MG63 (cell line): ENCODE results near the gene CD300LF. TPM values are rescaled to one million over a fixed set of nuclear protein-coding genes. Genes with fewer than 3 reads are reported as not detected.

Experiments
- DNase-seq: peaks from one replicate; pipeline ENCODE4 v3.0.0-alpha.2; 2020
- H3K27me3 ChIP-seq: fragments of 250-450 bp; sonication (Bioruptor Pico); 2 replicates; pipeline ENCODE4 v1.5.1; 2020; ENCODE audit warnings: mild to moderate bottlenecking, moderate library complexity
- H3K36me3 ChIP-seq: fragments of 250-450 bp; sonication (Bioruptor Pico); 2 replicates; pipeline ENCODE4 v1.5.1; 2020; ENCODE audit warnings: mild to moderate bottlenecking, moderate library complexity
- H3K4me3 ChIP-seq: fragments of 250-450 bp; sonication (Bioruptor Pico); 2 replicates; pipeline ENCODE4 v1.5.1; 2020; ENCODE audit warnings: mild to moderate bottlenecking, moderate library complexity
- H3K9me3 ChIP-seq: fragments of 250-450 bp; sonication (Bioruptor Pico); 2 replicates; pipeline ENCODE4 v1.5.1; 2020; ENCODE audit warnings: mild to moderate bottlenecking, moderate library complexity
- total RNA-seq: library from RNA; depleted of rRNA; stranded (reverse); fragments of >200 nt; shearing (Covaris generic); gene quantifications from 2 replicates; pipeline ENCODE4 v1.2.3, GENCODE V29; 2014; ENCODE audit warnings: low replicate concordance

The CD300LF gene
- total RNA-seq, 1 experiment from 2014 or later, result not detected

DNA sequence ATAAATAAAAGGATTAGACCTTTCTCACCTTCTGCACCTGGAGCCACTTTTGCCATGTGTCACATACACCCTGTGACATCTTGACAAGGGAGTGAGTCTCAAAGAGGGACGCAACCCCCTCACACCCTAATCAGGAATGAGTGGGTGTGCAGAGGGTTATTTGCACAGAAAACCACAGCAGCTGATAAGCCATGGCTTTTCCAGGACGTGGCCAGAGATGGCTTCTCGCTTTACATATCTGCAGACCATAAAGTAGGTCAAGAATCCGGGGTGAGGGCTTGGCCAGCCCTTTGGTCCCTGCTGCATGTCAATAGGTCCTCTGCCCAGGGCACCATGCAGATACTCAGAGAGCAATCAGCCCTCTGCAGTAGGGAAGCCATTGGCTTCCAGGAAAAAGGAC lies 2.4 kb upstream of the CD300LF start:
- peaks cover 28% of the 10 kb centered on the region for H3K27me3 ChIP-seq
- H3K9me3 ChIP-seq, result no peaks in the 10 kb centered on the region
- no peak for DNase-seq
- no peaks in the 10 kb centered on the region for H3K36me3 ChIP-seq
- no peak overlapping the region for H3K4me3 ChIP-seq

DNA sequence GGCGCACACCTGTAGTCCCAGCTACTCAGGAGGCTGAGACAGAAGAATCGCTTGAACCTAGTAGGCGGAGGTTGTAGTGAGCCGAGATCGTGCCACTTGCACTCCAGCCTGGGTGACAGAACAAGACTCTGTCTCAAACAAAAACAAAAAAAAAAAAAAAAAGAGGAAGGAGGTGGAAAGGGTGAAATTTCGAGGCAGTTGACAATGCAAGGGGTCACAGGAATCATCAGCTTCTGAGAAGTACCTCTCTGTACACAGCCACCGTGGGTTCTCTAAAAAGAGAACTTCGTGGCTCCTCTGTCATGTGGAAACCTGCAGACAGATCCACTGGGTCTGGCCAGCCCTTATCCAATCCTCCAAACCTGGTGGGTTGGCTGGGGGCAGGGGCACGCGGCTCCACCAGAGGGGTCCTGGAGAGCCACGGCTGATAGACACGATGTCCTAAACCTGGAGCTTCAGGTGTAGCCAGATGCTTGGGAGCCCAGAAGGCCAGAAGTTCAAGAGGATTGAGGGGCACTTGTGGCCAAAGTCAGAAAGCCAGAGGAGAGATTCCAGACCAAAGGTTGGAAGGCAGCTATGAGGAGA lies 540 bp upstream of the CD300LF start:
- Histone ChIP-seq H3K4me3 (no peak overlapping the region), H3K9me3 (no peaks in the 10 kb centered on the region), H3K36me3 (no peaks in the 10 kb centered on the region), H3K27me3 (peaks cover 13% of the 10 kb centered on the region)
- DNase-seq, result no peak

DNA sequence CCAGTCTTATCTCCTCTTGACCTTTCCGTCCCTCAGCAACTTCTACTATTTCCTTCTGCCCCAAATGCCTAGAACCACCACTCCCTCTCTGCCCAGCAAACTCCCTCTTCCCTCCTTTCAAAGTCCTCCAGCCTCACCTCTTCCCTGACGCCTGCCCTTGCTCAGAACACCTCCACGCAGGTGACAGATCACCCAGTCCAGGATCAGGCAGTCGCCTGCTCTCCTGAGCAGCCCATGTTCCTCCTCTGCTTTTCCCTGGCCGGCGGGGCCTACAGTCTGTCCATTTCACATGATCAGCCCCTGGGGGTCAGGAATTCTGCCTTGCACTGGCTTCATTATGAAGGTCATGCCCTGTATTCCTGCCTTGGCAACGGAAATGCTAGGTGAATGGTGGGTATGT lies 422 bp downstream of the CD300LF start:
- DNase-seq, result no peak
- no peaks in the 10 kb centered on the region for H3K36me3 ChIP-seq
- peaks cover 12% of the 10 kb centered on the region for H3K27me3 ChIP-seq
- no peak overlapping the region for H3K4me3 ChIP-seq
- no peaks in the 10 kb centered on the region for H3K9me3 ChIP-seq

DNA sequence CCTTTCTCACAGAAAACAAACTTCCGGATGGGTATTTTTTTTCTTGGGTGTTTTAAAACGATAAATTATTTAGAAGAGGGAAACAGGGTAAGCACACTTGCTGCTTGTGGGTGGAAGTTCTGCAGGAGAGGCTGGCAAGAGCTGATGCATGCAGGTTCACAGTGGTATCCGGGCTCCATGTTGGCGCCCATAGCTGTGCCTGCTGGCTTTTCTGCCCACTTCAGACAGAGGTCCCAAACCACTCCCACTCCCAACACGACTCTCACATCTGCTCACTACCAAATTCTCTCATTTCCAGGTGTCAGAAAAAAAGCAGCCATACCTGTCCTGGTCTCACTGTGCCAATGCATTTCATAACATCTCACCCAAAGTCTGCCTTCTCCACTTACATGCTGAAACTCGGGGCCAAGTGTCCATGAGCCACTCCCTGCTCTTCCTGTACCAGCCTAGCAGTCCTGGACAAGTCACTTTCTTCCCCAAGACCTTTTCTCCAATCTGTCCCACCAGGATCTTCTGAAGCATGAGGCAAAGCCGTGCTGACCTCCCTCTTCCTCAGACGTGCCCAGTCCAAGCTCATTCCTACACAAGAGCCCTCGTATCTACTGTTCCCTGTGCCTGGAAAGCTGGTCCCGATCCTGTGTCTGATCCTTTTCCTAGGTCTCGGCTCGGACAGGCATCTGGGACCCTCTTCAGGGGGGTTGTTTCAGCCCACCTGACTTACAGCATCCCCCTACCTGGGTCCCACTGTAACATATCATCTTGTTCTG lies 1.5 kb downstream of the CD300LF start:
- no peak overlapping the region for H3K4me3 ChIP-seq
- H3K9me3 ChIP-seq, result no peaks in the 10 kb centered on the region
- no peak for DNase-seq
- peaks cover 17% of the 10 kb centered on the region for H3K27me3 ChIP-seq
- no peaks in the 10 kb centered on the region for H3K36me3 ChIP-seq

DNA sequence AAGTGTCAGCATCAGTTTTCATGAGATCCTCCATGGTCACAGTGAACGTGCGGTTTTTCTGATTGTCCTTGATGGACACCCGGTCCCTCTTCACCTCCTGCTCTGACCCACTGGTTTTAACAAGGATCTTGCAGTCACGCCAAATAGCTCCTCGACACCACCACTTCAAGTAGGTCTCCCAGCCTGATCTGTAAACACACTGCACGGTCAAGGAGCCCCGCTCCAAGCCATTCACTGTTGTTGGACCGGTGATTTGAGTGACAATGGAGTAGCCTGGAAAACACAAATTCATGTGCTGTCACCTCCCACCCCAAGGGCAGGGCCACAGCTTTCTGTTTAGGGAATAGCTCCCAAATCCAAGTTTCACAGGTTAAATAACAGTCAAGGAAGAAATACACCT lies 8.2 kb downstream of the CD300LF start:
- Histone ChIP-seq H3K27me3 (peaks cover 24% of the 10 kb centered on the region), H3K4me3 (no peak overlapping the region), H3K9me3 (no peaks in the 10 kb centered on the region), H3K36me3 (no peaks in the 10 kb centered on the region)
- no peak for DNase-seq

DNA sequence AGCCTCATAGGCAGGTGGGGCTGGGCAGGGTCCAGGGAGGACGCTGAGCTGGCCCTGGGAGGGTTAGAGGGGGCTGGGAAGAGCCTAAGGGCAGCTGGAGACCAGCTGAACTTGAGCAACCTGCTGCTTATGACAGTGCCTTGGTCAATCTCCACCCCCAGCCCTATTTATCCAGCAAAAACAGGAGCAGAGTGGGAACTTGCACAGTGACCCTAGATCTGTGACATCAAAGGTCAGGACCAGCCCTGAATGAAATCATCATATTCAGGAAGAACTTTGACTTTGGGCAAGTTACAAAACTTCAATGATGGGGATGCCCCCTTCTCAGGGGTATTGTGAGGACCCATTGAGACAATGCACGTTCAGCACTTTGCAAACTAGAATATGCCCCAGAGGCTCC lies 9.4 kb downstream of the CD300LF start:
- no peaks in the 10 kb centered on the region for H3K36me3 ChIP-seq
- H3K9me3 ChIP-seq, result no peaks in the 10 kb centered on the region
- no peak overlapping the region for H3K4me3 ChIP-seq
- DNase-seq, result no peak
- H3K27me3 ChIP-seq, result peaks cover 24% of the 10 kb centered on the region

DNA sequence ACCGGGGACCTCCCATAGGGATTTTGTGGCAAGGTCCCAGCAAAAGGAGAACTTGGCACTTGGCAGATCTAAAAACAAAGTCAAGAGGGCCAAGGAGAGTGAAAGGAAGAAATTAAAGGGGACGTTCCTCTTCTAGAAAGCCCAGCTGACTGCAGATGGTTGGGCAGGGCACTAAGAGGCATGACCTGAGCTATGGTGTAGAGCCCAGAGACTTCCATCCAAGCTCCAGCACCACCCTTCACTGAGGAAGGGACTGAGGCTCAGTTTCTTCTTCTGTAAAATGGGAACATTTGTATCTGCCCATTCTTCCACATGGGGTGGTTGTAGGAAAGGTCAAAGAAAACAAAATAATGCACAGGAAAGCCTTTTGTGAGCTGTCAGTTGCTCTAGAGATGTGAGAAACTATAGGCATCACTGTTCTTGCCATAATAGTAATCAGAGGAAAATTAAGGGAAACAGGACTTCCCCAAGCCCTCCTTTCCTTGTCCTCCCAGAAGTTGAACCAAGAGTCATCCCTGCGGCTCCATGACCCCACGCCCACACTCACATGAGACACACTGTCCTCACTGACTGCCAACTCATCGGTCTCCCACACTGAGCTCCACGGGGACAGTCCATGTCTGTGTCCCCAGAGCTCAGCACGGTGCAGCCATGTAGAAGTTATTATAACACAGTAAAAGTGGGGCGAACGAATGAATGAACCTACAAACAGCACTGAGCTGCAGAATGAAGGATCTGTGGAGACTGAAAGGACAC lies 10.4 kb downstream of the CD300LF start:
- DNase-seq, result no peak
- H3K36me3 ChIP-seq, result no peaks in the 10 kb centered on the region
- peaks cover 26% of the 10 kb centered on the region for H3K27me3 ChIP-seq
- H3K4me3 ChIP-seq, result no peak overlapping the region
- no peaks in the 10 kb centered on the region for H3K9me3 ChIP-seq

DNA sequence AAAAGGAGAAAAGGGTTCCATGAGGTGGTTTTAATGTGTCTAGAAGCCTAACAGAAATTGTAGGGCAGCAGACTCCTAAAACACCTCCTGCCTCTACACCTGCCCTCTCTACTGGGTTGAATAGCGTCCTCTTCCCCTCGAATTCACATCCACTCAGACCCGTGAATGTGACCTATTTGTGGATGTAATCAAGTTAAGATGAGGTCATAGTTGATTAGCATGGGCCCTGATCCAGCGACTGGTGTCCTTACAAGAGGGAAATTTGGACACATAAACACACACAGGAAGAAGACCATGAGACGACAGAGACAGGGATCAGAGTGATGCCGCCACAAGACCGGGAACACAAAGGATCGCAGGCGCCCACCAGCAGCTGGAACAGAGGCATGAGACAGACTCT lies 13.5 kb downstream of the CD300LF start:
- Histone ChIP-seq H3K4me3 (no peak overlapping the region), H3K36me3 (no peaks in the 10 kb centered on the region), H3K9me3 (no peaks in the 10 kb centered on the region), H3K27me3 (peaks cover 23% of the 10 kb centered on the region)
- DNase-seq, result no peak

DNA sequence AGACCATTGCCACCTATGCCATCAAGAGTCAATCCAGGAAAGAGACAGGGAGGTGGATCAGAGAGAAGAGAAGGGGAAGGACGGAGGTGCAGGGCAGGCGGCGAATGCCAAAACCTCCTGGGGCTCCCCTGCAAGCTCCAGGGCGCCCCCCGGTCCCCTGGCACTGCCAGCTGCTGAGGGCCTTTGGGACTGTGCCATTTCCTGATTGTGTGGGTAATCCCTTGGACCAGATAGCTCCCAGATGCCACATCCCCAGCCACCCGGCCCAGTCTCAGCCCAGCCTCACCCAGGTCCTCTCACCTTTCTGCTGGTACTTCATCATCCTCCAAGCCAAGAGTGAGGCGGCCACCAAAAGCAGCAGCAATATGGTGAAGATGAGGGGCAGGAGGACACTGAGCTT lies 14.7 kb downstream of the CD300LF start:
- no peak for DNase-seq
- Histone ChIP-seq H3K36me3 (no peaks in the 10 kb centered on the region), H3K27me3 (peaks cover 23% of the 10 kb centered on the region), H3K4me3 (no peak overlapping the region), H3K9me3 (no peaks in the 10 kb centered on the region)

DNA sequence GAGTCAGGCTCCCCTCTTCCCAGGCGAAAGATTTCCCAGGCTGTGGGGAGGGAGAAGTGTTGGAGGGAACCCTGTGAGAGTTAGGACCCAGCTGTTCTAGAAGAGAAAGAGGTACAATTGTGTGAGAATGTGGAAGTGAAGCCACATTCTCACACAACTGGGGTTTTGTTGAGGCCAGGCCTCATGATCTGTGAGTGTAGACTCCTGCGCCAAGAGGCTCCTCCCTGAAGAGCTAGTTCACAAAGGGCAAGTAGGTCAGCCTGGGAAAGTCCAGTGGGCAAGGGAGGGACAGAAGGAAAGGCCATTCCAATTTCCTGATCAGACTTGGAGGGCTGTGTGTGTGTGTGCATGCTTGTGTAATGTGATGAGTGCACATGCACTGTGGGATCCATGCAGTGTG lies 15.2 kb downstream of the CD300LF start:
- no peaks in the 10 kb centered on the region for H3K9me3 ChIP-seq
- H3K27me3 ChIP-seq, result peaks cover 24% of the 10 kb centered on the region
- no peak for DNase-seq
- no peak overlapping the region for H3K4me3 ChIP-seq
- no peaks in the 10 kb centered on the region for H3K36me3 ChIP-seq

DNA sequence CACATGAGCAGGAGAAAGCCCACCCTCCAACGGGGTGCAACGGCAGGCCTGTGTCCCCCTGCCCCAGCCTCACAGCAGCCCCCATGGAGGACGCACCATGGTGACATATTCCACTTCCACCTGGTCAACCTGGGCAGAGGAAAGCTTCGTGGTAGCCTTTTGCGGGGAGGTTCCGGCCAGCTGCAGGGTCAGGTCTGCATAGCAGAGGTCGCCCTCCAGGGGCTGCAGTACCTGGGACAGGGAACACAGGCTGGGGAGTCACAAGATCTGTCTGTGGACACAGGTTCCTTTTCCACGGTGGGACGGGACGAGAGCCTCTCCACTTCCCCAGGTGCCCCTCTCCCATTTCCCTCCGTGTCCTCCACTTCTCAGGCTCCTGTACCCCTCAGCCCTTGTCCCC lies 17.1 kb downstream of the CD300LF start:
- Histone ChIP-seq H3K4me3 (no peak overlapping the region), H3K9me3 (no peaks in the 10 kb centered on the region), H3K27me3 (peaks cover 26% of the 10 kb centered on the region), H3K36me3 (no peaks in the 10 kb centered on the region)
- DNase-seq, result no peak

DNA sequence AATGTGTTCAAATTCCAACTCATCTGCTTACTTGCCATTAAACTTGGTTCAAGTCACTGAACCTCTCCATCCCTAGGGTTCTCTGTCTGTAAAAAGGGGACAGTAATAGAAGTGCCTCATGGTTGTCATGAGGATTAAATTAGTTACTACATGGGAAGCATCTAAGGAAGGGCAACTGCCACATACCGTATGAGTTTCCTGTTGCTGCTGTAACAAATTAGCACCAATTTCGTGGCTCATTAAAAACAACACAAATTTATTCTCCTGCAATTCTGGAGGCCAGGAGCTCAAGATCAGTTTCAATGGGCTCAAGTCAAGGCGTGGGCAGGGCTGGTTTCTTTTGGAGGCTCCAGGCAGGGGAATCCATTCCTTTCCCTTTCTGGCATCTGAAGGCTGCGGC lies 18.6 kb downstream of the CD300LF start:
- no peak for DNase-seq
- H3K27me3 ChIP-seq, result peaks cover 32% of the 10 kb centered on the region
- H3K36me3 ChIP-seq, result no peaks in the 10 kb centered on the region

DNA sequence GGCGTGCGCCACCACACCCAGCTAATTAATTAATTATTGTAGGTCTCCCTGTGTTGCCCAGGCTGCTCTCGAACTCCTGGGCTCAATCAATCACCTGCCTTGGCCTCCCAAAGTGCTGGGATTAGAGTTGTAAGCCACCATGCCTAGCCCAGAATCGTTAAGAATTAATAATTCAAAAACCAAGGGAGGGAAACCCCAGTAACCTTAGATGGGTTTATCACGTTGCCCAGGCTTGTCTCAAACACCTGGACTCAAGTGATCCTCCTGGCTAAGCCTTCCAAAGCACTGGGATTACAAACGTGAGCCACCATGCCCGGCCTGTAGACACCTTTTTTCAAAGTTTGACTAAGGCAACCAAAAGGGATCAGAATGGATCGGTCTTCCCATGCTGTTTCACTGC lies 21.6 kb downstream of the CD300LF start:
- no peak for DNase-seq
- Histone ChIP-seq H3K4me3 (no peak overlapping the region), H3K9me3 (no peaks in the 10 kb centered on the region), H3K27me3 (peaks cover 39% of the 10 kb centered on the region), H3K36me3 (no peaks in the 10 kb centered on the region)

More for the DNA sequence above, 18.6 kb downstream of the CD300LF start:
- no peaks in the 10 kb centered on the region for H3K9me3 ChIP-seq
- no peak overlapping the region for H3K4me3 ChIP-seq

DNA sequence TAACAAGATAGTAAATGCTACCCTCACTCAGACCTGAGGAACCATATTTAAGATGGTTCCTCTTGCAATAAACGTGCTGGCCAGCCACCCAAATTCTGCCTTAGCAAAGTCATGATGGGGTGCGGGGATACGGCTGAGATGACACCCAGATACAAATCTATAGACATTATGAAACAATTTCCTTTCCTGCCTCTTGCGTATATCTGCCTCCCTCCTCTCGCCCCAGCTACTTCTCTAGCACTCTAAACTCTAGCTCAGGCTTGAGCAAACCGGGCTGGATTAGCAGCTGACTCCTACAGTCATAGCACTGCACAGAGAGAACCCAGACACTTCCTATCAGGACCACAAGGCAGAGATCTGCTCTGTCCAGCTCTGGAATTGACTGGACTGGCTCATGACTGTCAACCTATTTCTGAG lies 22.3 kb downstream of the CD300LF start:
- no peaks in the 10 kb centered on the region for H3K36me3 ChIP-seq
- DNase-seq, result no peak

DNA sequence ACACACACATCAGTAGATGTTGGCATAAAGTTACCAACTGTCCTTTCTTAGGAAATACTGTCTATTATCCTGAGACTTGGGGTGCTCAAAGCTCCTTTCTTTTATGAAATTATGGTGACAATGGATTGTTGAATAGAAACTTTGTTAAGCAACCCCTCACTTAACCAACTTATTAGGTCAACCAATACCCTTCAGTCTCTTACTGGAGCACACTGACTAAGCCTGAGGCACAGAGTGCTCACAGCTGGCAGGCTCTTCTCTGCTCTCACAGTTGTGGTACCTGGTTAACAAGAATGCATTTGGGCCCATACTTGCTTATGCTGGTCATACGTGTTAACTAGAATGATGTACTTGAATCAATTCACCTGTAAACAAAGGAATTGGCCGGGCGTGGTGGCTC lies 24.8 kb downstream of the CD300LF start:
- H3K36me3 ChIP-seq, result no peaks in the 10 kb centered on the region
- no peak for DNase-seq
- no peak overlapping the region for H3K4me3 ChIP-seq
- H3K9me3 ChIP-seq, result no peaks in the 10 kb centered on the region
- H3K27me3 ChIP-seq, result peaks cover 39% of the 10 kb centered on the region

More for the DNA sequence above, 22.3 kb downstream of the CD300LF start:
- Histone ChIP-seq H3K27me3 (peaks cover 35% of the 10 kb centered on the region), H3K4me3 (no peak overlapping the region), H3K9me3 (no peaks in the 10 kb centered on the region)

DNA sequence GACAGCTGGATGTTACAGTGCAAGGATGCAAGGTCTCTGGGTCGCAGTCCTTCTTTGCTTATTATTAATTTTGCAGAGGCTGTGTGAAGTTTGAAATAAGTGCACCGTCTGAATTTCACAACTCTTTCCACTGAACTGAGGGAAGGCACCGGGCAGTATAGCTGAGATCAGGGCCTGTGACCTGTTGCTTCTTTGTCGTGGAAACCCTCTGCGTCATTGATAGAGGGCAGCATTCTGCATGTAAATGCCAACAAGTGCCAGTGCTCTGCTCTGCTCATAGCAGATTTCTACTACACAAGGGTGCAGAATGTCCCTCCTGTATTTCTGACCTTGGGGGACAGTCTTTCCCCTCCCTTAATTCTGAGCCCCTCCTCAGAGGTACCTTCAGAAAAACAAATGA lies 26.0 kb downstream of the CD300LF start:
- Histone ChIP-seq H3K9me3 (no peaks in the 10 kb centered on the region), H3K27me3 (peaks cover 39% of the 10 kb centered on the region), H3K36me3 (no peaks in the 10 kb centered on the region), H3K4me3 (no peak overlapping the region)
- no peak for DNase-seq

DNA sequence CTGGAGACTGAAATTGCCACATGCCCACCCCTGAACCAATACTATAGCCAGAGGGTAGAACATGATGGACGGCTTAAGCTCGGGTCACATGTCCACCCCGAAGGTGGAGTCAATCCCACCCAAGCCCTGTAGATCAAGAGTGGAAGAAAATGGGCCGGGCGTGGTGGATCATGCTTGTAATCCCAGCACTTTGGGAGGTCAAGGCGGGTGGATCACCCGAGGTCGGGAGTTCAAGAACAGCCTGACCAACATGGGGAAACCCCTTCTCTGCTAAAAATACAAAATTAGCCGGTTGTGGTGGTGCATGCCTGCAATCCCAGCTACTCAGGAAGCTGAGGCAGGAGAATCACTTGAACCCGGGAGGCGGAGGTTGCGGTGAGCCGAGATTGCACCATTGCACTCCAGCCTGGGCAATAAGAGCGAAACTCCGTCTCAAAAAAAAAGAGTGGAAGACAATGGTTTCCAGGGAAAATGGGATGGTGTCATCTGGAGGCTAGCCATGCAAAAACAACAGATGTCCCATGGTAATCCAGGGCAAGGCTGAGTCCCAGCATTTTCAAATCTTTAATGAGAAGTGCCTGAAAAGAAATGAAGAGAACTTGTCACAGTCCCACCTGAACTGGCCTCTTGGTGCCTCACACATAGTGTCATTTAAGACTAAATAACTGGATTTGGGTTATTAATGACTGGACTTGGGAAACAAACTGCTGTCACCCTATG lies 30.1 kb downstream of the CD300LF start:
- H3K27me3 ChIP-seq, result peaks cover 26% of the 10 kb centered on the region
- no peaks in the 10 kb centered on the region for H3K36me3 ChIP-seq
- DNase-seq, result no peak
- H3K9me3 ChIP-seq, result no peaks in the 10 kb centered on the region
- H3K4me3 ChIP-seq, result no peak overlapping the region
